ENCODE data around the gene OASL.
"Not testable (repeated sequence)": the region's sequence is repeated elsewhere in the genome, so short reads cannot be mapped to it uniquely, and the experiment has no call there.

OASL gene

DNA sequence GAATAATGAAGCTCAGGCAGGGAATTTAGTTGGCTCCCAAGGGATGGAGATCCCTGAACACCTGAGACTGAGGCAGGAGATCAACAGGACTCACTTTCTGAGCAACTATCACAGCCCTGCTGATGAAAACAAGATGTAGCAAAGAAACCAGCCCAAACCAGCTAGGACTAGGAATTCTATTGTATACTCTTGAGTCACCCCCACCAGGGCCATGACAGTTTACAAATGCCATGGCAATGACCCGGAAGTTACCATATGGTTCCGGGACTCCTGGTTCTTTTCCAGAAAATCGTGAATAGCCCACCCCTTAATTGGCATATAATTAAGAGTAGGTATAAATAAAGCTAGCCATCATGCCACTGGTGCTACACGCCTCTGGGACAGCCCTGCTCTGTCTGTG lies 46.0 kb upstream of the OASL start:
- Mint-ChIP-seq H3K27ac (no peak overlapping the region), H3K27me3 (ENCODE audit: low read depth) (peaks cover 2% of the 10 kb centered on the region), H3K36me3 (ENCODE audit: low read depth) (no peaks in the 10 kb centered on the region), H3K4me3 (no peak overlapping the region), H3K4me1 (peaks cover 6% of the 10 kb centered on the region), H3K9me3 (peaks cover 2% of the 10 kb centered on the region)
- TF ChIP-seq, protein P1, sequence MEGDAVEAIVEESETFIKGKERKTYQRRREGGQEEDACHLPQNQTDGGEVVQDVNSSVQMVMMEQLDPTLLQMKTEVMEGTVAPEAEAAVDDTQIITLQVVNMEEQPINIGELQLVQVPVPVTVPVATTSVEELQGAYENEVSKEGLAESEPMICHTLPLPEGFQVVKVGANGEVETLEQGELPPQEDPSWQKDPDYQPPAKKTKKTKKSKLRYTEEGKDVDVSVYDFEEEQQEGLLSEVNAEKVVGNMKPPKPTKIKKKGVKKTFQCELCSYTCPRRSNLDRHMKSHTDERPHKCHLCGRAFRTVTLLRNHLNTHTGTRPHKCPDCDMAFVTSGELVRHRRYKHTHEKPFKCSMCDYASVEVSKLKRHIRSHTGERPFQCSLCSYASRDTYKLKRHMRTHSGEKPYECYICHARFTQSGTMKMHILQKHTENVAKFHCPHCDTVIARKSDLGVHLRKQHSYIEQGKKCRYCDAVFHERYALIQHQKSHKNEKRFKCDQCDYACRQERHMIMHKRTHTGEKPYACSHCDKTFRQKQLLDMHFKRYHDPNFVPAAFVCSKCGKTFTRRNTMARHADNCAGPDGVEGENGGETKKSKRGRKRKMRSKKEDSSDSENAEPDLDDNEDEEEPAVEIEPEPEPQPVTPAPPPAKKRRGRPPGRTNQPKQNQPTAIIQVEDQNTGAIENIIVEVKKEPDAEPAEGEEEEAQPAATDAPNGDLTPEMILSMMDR (IDR thresholded peaks at IDR 0.05; ENCODE audit: unreplicated experiment in 3 of 3), result no peak

DNA sequence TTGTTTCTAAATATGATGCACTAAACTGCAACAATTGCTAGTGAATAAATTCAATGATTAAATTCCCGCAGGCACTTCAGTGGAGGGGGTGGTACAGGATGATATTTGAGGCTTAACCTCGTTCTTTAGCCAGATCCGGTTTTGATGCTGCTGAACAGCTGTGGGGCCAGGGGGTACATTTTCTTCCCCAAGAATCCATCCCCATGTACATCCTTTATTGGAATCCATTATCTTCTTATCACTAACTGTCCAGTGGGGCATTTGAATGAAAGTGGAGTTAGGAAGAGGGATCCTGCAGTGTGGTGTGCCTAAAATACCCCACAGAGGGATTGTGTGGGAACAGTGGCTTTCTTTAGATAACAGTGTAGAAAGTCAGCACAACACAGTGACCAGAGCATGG lies 45.2 kb upstream of the OASL start:
- Mint-ChIP-seq H3K27me3 (ENCODE audit: low read depth) (no peaks in the 10 kb centered on the region), H3K9me3 (peaks cover 3% of the 10 kb centered on the region), H3K4me1 (peaks cover 6% of the 10 kb centered on the region), H3K4me3 (no peak overlapping the region), H3K36me3 (ENCODE audit: low read depth) (no peaks in the 10 kb centered on the region), H3K27ac (no peak overlapping the region)
- TF ChIP-seq, protein P1 (IDR thresholded peaks at IDR 0.05; ENCODE audit: unreplicated experiment in 3 of 3), result no peak

DNA sequence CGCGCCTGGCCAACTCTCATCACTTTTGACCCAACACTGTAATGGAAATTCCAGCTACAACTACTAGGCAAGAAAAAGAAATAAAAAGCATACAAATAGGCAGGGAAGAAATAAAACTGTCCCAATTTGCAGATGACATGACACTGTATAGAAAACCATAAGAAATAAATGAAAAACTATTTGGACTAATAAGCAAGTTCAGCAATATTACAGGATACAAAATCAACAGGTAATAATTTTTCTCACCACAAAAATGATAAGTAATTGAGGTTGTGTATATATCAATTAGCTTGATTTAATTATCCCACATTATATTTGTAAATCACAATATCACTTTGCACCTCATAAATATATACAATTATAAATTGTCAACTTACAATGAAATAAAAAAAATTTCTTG lies 41.9 kb upstream of the OASL start:
- Mint-ChIP-seq H3K36me3 (ENCODE audit: low read depth) (no peaks in the 10 kb centered on the region), H3K27ac (no peak overlapping the region), H3K27me3 (ENCODE audit: low read depth) (no peaks in the 10 kb centered on the region), H3K9me3 (peaks cover 9% of the 10 kb centered on the region), H3K4me1 (peaks cover 6% of the 10 kb centered on the region), H3K4me3 (no peak overlapping the region)
- TF ChIP-seq, protein P1 (IDR thresholded peaks at IDR 0.05; ENCODE audit: unreplicated experiment in 3 of 3), result no peak

DNA sequence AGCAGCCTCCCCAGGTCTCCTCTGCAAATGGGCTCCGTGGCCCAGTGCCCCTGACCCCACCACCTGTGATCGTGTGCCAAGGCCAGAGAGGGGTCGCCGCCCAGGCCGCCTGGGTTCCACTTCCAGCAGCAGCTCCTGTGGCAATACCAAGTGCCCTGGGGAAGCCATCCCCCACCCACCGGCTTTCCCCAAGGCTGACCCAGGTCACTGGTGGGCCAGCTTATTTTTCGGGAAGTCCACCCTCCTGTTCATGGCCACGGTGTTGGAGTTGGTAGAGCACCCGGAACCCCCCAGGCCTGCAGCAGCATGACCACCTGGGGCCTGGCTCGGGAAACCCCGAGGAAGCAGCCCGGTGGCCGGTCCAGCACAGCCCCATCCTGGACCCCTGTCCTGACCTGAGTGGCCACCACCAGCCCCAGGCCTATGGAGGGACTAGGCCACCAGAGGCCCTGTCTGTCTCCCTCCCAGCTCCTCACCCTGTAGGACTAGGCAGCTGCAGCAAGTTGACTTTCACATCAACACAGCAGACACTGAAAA lies 40.8 kb upstream of the OASL start:
- Mint-ChIP-seq H3K4me1 (peaks cover 6% of the 10 kb centered on the region), H3K9me3 (peaks cover 13% of the 10 kb centered on the region), H3K36me3 (ENCODE audit: low read depth) (no peaks in the 10 kb centered on the region), H3K27ac (no peak overlapping the region), H3K27me3 (ENCODE audit: low read depth) (no peaks in the 10 kb centered on the region), H3K4me3 (no peak overlapping the region)
- TF ChIP-seq, protein P1 (IDR thresholded peaks at IDR 0.05; ENCODE audit: unreplicated experiment in 3 of 3), result no peak

DNA sequence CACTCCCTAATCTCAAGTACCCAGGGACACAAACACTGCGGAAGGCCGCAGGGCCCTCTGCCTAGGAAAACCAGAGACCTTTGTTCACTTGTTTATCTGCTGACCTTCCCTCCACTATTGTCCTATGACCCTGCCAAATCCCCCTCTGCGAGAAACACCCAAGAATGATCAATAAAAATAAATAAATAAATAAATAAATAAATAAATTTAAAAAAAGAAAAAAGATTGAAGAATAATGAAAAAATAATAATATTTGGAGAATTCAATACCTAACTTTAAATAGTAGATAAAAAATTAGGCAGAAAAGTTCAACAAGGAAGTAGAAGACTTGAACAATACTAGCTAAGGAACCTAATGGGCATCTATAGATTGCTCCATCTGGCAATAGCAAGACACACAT lies 38.4 kb upstream of the OASL start:
- not testable (repeated sequence) for H3K27me3 Mint-ChIP-seq (ENCODE audit: low read depth); H3K4me1 Mint-ChIP-seq; H3K27ac Mint-ChIP-seq; H3K36me3 Mint-ChIP-seq (ENCODE audit: low read depth); H3K4me3 Mint-ChIP-seq
- peaks cover 29% of the 10 kb centered on the region for H3K9me3 Mint-ChIP-seq

DNA sequence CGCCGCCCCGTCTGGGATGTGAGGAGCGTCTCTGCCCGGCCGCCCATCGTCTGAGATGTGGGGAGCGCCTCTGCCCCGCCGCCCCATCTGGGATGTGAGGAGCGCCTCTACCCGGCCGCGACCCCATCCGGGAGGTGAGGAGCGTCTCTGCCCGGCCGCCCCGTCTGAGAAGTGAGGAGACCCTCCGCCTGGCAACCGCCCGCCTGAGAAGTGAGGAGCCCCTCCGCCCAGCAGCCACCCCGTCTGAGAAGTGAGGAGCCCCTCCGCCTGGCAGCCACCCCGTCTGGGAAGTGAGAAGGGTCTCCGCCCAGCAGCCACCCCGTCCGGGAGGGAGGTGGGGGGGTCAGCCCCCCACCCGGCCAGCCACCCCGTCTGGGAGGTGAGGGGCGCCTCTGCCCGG lies 36.9 kb upstream of the OASL start:
- H3K4me1 Mint-ChIP-seq; H3K36me3 Mint-ChIP-seq (ENCODE audit: low read depth); H3K4me3 Mint-ChIP-seq; H3K27ac Mint-ChIP-seq; H3K27me3 Mint-ChIP-seq (ENCODE audit: low read depth): not testable (repeated sequence)
- peaks cover 29% of the 10 kb centered on the region for H3K9me3 Mint-ChIP-seq

DNA sequence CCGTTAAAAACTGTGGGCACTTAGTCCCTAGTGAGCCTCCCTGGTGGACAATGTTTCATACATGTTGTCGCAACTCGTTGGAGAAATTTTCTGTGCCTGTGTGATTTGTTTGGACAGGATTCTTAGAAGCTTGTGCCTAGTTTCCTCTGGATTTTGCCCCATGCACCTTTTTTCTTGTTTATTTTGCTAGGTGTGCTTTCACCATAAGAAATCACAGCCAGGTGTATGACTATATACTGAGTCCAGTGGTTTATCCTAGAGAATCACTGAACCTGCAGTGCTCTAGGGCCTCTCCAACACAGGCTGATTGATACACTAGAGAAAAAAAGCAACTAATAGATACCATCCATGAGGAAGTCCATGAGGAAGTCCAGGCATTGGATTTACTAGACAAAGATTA lies 33.1 kb upstream of the OASL start:
- H3K4me1 Mint-ChIP-seq, result no peaks in the 10 kb centered on the region
- TF ChIP-seq, protein P1 (IDR thresholded peaks at IDR 0.05; ENCODE audit: unreplicated experiment in 3 of 3), result no peak
- peaks cover 20% of the 10 kb centered on the region for H3K9me3 Mint-ChIP-seq
- no peak overlapping the region for H3K27ac Mint-ChIP-seq
- no peak overlapping the region for H3K4me3 Mint-ChIP-seq
- H3K36me3 Mint-ChIP-seq (ENCODE audit: low read depth), result peaks cover 4% of the 10 kb centered on the region
- H3K27me3 Mint-ChIP-seq (ENCODE audit: low read depth), result no peaks in the 10 kb centered on the region
